Stimulated activated CD8-positive, alpha-beta memory T cell treated with anti-CD3 and anti-CD28 coated beads, Interleukin-12 subunit alpha, Interleukin-12 subunit beta, amount 100 ng/mL, for 1 hour (primary cell): ENCODE measurements around the gene SMG5.
"Not testable (repeated sequence)": the region's sequence is repeated elsewhere in the genome, so short reads cannot be mapped to it uniquely, and the experiment has no call there.

ENCODE experiments used
- DNase-seq: peaks from one replicate; pipeline ENCODE4 v3.0.0-alpha.2; 2020; ENCODE audit warnings: low read depth

SMG5 gene

GRCh38 chr1:156245451-156246232 lies 37.0 kb downstream of the SMG5 start:
- DNase-seq: no peak

- DNase-seq: no peak
Measured at GRCh38 chr1:156244712-156245111, 37.9 kb downstream of the SMG5 start.

- no peak for DNase-seq
Measured at GRCh38 chr1:156244126-156244525, 38.5 kb downstream of the SMG5 start.

- no peak for DNase-seq
Measured at GRCh38 chr1:156242738-156243137, 39.9 kb downstream of the SMG5 start.

GRCh38 chr1:156241926-156242325 lies 40.7 kb downstream of the SMG5 start, which contains the start of gene BGLAP:
TSS of gene BGLAP (plus strand) at chr1:156242184. CDS start at chr1:156242232, 48 bp downstream.
- no peak for DNase-seq

GRCh38 chr1:156241311-156241811 lies 41.3 kb downstream of the SMG5 start:
- DNase-seq: no peak

- no peak for DNase-seq
Measured at GRCh38 chr1:156238248-156238647, 44.4 kb downstream of the SMG5 start.

- no peak for DNase-seq
Measured at GRCh38 chr1:156236164-156236563, 46.5 kb downstream of the SMG5 start.

- DNase-seq: no peak
Measured at GRCh38 chr1:156233426-156234127, 49.0 kb downstream of the SMG5 start.

- DNase-seq: no peak
Measured at GRCh38 chr1:156232201-156232894, 50.3 kb downstream of the SMG5 start.

- no peak for DNase-seq
Measured at GRCh38 chr1:156230473-156230837, 52.2 kb downstream of the SMG5 start.

GRCh38 chr1:156229809-156230472 lies 52.7 kb downstream of the SMG5 start:
- no peak for DNase-seq

GRCh38 chr1:156228501-156228900 lies 54.1 kb downstream of the SMG5 start:
- DNase-seq: no peak

GRCh38 chr1:156226782-156227181 lies 55.8 kb downstream of the SMG5 start:
- no peak for DNase-seq

GRCh38 chr1:156226116-156226538 lies 56.5 kb downstream of the SMG5 start:
- no peak for DNase-seq

- no peak for DNase-seq
Measured at GRCh38 chr1:156225677-156226014, 57.0 kb downstream of the SMG5 start.

GRCh38 chr1:156221986-156222692 lies 60.5 kb downstream of the SMG5 start:
- no peak for DNase-seq

- no peak for DNase-seq
Measured at GRCh38 chr1:156220226-156220625, 62.4 kb downstream of the SMG5 start.

GRCh38 chr1:156217871-156218270 lies 64.8 kb downstream of the SMG5 start:
- no peak for DNase-seq

- not testable (repeated sequence) for DNase-seq
Measured at GRCh38 chr1:156216361-156217086, 66.1 kb downstream of the SMG5 start.
